Measurements from ENCODE around the gene PPM1D. TPM values are rescaled to one million over a fixed set of nuclear protein-coding genes. Genes with fewer than 3 reads are reported as not detected.
A peak's percentile ranks its signal among the peaks of the same experiment; 100 is the strongest.

Gene PPM1D
- total RNA-seq, 4 donors from 2014 or later: 14.9 to 25.9 (median 15.6) TPM

GRCh38 chr17:60640503-60640902, 40.5 kb downstream of the PPM1D start:
- no peaks in the 10 kb centered on the region for H3K9me3 ChIP-seq
- peaks cover 0 to 19% (median 6%) of the 10 kb centered on the region in 3 donors for H3K36me3 ChIP-seq
- H3K27ac ChIP-seq: no peak overlapping the region
- TF ChIP-seq POLR2A (IDR thresholded peaks at IDR 0.05): no peak
- no peak for TF ChIP-seq EP300 (IDR thresholded peaks at IDR 0.05)
- TF ChIP-seq, protein P1, sequence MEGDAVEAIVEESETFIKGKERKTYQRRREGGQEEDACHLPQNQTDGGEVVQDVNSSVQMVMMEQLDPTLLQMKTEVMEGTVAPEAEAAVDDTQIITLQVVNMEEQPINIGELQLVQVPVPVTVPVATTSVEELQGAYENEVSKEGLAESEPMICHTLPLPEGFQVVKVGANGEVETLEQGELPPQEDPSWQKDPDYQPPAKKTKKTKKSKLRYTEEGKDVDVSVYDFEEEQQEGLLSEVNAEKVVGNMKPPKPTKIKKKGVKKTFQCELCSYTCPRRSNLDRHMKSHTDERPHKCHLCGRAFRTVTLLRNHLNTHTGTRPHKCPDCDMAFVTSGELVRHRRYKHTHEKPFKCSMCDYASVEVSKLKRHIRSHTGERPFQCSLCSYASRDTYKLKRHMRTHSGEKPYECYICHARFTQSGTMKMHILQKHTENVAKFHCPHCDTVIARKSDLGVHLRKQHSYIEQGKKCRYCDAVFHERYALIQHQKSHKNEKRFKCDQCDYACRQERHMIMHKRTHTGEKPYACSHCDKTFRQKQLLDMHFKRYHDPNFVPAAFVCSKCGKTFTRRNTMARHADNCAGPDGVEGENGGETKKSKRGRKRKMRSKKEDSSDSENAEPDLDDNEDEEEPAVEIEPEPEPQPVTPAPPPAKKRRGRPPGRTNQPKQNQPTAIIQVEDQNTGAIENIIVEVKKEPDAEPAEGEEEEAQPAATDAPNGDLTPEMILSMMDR (IDR thresholded peaks at IDR 0.05): peak in 1 of 5 experiments; percentile 20
- H3K4me1 ChIP-seq: peaks cover 0 to 21% (median 5%) of the 10 kb centered on the region in 4 donors
- DNase-seq (ENCODE audit: low spot score in 2 of 2): no peak
- H3K27me3 ChIP-seq: no peaks in the 10 kb centered on the region
- 78 to 85% methylated on average over 2 of the region's 2 CpGs for WGBS, 2 donors
- no peak overlapping the region for H3K4me3 ChIP-seq

DNA sequence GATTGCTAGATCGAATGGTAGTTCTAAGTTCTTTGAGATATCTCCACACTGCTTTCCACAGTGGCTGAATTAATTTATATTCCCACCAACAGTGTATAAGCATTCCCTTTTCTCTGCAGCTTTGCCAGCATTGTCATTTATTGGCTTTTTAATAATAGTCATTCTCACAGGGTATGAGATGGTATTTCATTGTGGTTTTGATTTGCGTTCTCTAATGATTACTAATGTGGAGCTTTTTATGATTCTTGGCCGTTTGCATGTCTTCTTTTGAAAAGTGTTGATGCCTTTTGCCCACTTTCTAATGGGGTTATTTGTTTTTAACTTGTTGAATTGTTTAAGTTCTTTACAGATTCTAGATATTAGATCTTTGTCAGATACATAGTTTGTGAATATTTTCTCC, 41.1 kb downstream of the PPM1D start:
- 55 to 59% methylated on average over 3 of the region's 3 CpGs for WGBS, 2 donors
- H3K27ac ChIP-seq: no peak overlapping the region
- TF ChIP-seq, protein P1 (IDR thresholded peaks at IDR 0.05): no peak
- TF ChIP-seq POLR2A (IDR thresholded peaks at IDR 0.05) (no peak), EP300 (IDR thresholded peaks at IDR 0.05) (no peak)

DNA sequence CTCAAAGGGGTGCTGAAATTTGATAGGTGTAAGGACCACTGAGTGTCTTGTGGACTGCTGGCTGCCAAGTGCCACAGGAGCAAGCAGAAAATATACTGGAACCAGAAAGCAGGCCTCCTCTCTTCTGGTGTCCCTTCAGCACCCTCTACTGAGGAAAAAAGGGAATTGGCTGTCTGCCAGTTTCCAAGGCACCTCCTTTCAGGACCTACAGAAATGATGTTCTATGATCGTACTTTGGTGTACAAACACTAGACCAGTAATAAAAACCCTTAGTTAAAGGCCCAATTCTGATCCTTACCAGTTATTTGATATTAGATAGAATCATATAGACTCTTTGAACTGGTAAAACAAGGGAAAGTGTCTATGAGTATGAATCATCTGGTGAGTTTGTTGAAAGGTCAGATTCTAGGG, 41.8 kb downstream of the PPM1D start:
- no peak overlapping the region for H3K4me3 ChIP-seq
- H3K27ac ChIP-seq: peak overlapping the region in 2 of 4 donors; percentile 36 to 53
- peak in 1 of 2 donors; percentile 75 for DNase-seq (ENCODE audit: low spot score in 2 of 2)
- no peaks in the 10 kb centered on the region for H3K27me3 ChIP-seq
- H3K9me3 ChIP-seq: no peaks in the 10 kb centered on the region
- H3K36me3 ChIP-seq: peaks cover 0 to 5% (median 0%) of the 10 kb centered on the region in 3 donors
- peaks cover 0 to 34% (median 8%) of the 10 kb centered on the region in 4 donors for H3K4me1 ChIP-seq
- 6 to 12% methylated on average over 1 of the region's 1 CpG for WGBS, 2 donors
- no peak for TF ChIP-seq POLR2A (IDR thresholded peaks at IDR 0.05)
- TF ChIP-seq EP300 (IDR thresholded peaks at IDR 0.05): peak in 1 of 2 donors; percentile 45
- TF ChIP-seq, protein P1 (IDR thresholded peaks at IDR 0.05): peak; percentile 29 to 51 (median 42)

More for the DNA sequence above, 41.1 kb downstream of the PPM1D start:
- DNase-seq (ENCODE audit: low spot score in 2 of 2): no peak
- peaks cover 0 to 27% (median 5%) of the 10 kb centered on the region in 4 donors for H3K4me1 ChIP-seq
- H3K4me3 ChIP-seq: no peak overlapping the region
- no peaks in the 10 kb centered on the region for H3K27me3 ChIP-seq
- H3K36me3 ChIP-seq: peaks cover 0 to 12% (median 2%) of the 10 kb centered on the region in 3 donors
- no peaks in the 10 kb centered on the region for H3K9me3 ChIP-seq

- Histone ChIP-seq H3K4me1 (peaks cover 0 to 39% (median 9%) of the 10 kb centered on the region in 4 donors), H3K27me3 (no peaks in the 10 kb centered on the region), H3K27ac (peak overlapping the region in 3 of 4 donors; percentile 23 to 55 (median 52)), H3K9me3 (no peaks in the 10 kb centered on the region), H3K36me3 (peaks cover 0 to 33% (median 0%) of the 10 kb centered on the region in 3 donors), H3K4me3 (no peak overlapping the region)
- WGBS, 2 donors: 64 to 71% methylated on average over 3 of the region's 3 CpGs
- DNase-seq (ENCODE audit: low spot score in 2 of 2): no peak
- no peak for TF ChIP-seq EP300 (IDR thresholded peaks at IDR 0.05)
Observed at GRCh38 chr17:60645918-60646523, 46.0 kb downstream of the PPM1D start.

DNA sequence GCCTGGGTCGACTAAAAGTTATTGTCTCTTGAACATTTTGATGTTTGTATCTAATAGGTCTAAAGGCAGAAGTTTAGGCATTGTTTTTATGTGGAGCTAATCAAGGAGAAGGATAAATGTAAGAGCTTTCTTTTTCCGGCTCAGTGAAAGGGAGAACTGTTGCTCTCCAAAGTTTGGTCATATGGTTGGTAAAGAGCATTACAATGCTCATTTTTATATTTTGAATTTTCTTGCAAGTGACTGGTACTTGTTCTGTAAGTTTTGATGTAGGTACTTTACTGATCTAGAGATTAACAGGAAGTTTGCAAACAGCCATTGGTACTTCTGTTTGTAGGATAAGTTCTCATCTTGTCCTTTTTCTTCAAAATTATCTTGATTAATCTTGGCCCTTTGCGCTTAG, 46.7 kb downstream of the PPM1D start:
- DNase-seq (ENCODE audit: low spot score in 2 of 2): no peak
- Histone ChIP-seq H3K4me3 (no peak overlapping the region), H3K4me1 (peaks cover 0 to 34% (median 6%) of the 10 kb centered on the region in 4 donors), H3K9me3 (no peaks in the 10 kb centered on the region), H3K36me3 (peaks cover 0 to 40% (median 0%) of the 10 kb centered on the region in 3 donors), H3K27me3 (no peaks in the 10 kb centered on the region), H3K27ac (peak overlapping the region in 2 of 4 donors; percentile 52 to 55)
- 55 to 62% methylated on average over 3 of the region's 3 CpGs for WGBS, 2 donors
- TF ChIP-seq POLR2A (IDR thresholded peaks at IDR 0.05): no peak
- TF ChIP-seq, protein P1 (IDR thresholded peaks at IDR 0.05): no peak
- TF ChIP-seq EP300 (IDR thresholded peaks at IDR 0.05): no peak
